IPS-15b (cell line): ENCODE data around the gene FUBP3.

Experiments used
- H3K27me3 ChIP-seq: one replicate; pipeline ENCODE4 v1.6.1; 2013; ENCODE audit warnings: low read length; ENCODE audit not compliant: control insufficient read depth, insufficient read depth
- H3K36me3 ChIP-seq: one replicate; pipeline ENCODE4 v1.6.1; 2013; ENCODE audit warnings: low read length; ENCODE audit not compliant: control insufficient read depth, insufficient read depth
- H3K4me1 ChIP-seq: one replicate; pipeline ENCODE4 v1.6.1; 2013; ENCODE audit warnings: mild to moderate bottlenecking, low read length; ENCODE audit not compliant: control insufficient read depth, insufficient read depth
- H3K4me3 ChIP-seq: one replicate; pipeline ENCODE4 v1.5.1; 2013; ENCODE audit warnings: low read depth, low read length
- H3K9ac ChIP-seq: one replicate; pipeline ENCODE4 v1.6.1; 2013; ENCODE audit warnings: low read depth, mild to moderate bottlenecking, low read length
- H3K9me3 ChIP-seq: one replicate; pipeline ENCODE4 v1.6.1; 2013; ENCODE audit warnings: mild to moderate bottlenecking, low read length; ENCODE audit not compliant: control insufficient read depth, insufficient read depth

Gene FUBP3

GRCh38 chr9:130639124-130639765 lies 59.9 kb downstream of the FUBP3 start:
- H3K27me3 ChIP-seq = no peaks in the 10 kb centered on the region
- no peak overlapping the region for H3K4me3 ChIP-seq
- H3K9me3 ChIP-seq = no peaks in the 10 kb centered on the region
- H3K9ac ChIP-seq = peak overlapping the region; percentile 1
- peaks cover 6% of the 10 kb centered on the region for H3K4me1 ChIP-seq
- peaks cover 21% of the 10 kb centered on the region for H3K36me3 ChIP-seq

GRCh38 chr9:130639866-130640555 lies 60.6 kb downstream of the FUBP3 start:
- Histone ChIP-seq H3K4me1 (peaks cover 6% of the 10 kb centered on the region), H3K4me3 (no peak overlapping the region), H3K27me3 (no peaks in the 10 kb centered on the region), H3K36me3 (peaks cover 16% of the 10 kb centered on the region), H3K9me3 (no peaks in the 10 kb centered on the region), H3K9ac (no peak overlapping the region)

GRCh38 chr9:130640681-130641080 lies 61.3 kb downstream of the FUBP3 start:
- Histone ChIP-seq H3K9me3 (no peaks in the 10 kb centered on the region), H3K4me3 (no peak overlapping the region), H3K27me3 (no peaks in the 10 kb centered on the region), H3K4me1 (peaks cover 6% of the 10 kb centered on the region), H3K9ac (no peak overlapping the region), H3K36me3 (peaks cover 12% of the 10 kb centered on the region)

GRCh38 chr9:130642926-130643325 lies 63.5 kb downstream of the FUBP3 start:
- H3K4me1 ChIP-seq = peaks cover 6% of the 10 kb centered on the region

GRCh38 chr9:130651221-130651620 lies 71.8 kb downstream of the FUBP3 start:
- Histone ChIP-seq H3K4me3 (no peak overlapping the region), H3K27me3 (peaks cover 14% of the 10 kb centered on the region), H3K9ac (no peak overlapping the region), H3K4me1 (no peaks in the 10 kb centered on the region), H3K9me3 (no peaks in the 10 kb centered on the region), H3K36me3 (no peaks in the 10 kb centered on the region)

More at GRCh38 chr9:130642926-130643325, 63.5 kb downstream of the FUBP3 start:
- H3K9me3 ChIP-seq = no peaks in the 10 kb centered on the region
- no peaks in the 10 kb centered on the region for H3K27me3 ChIP-seq
- H3K4me3 ChIP-seq = no peak overlapping the region
- H3K36me3 ChIP-seq = no peaks in the 10 kb centered on the region
- H3K9ac ChIP-seq = no peak overlapping the region

- H3K9me3 ChIP-seq = no peaks in the 10 kb centered on the region
- no peaks in the 10 kb centered on the region for H3K36me3 ChIP-seq
- H3K4me1 ChIP-seq = no peaks in the 10 kb centered on the region
- H3K9ac ChIP-seq = no peak overlapping the region
- H3K27me3 ChIP-seq = peaks cover 19% of the 10 kb centered on the region
- H3K4me3 ChIP-seq = no peak overlapping the region
Measured at GRCh38 chr9:130651752-130652151, 72.4 kb downstream of the FUBP3 start.

- no peak overlapping the region for H3K4me3 ChIP-seq
- peaks cover 47% of the 10 kb centered on the region for H3K27me3 ChIP-seq
- H3K9ac ChIP-seq = no peak overlapping the region
- H3K36me3 ChIP-seq = no peaks in the 10 kb centered on the region
- no peaks in the 10 kb centered on the region for H3K9me3 ChIP-seq
- no peaks in the 10 kb centered on the region for H3K4me1 ChIP-seq
Measured at GRCh38 chr9:130654879-130655278, 75.5 kb downstream of the FUBP3 start.

GRCh38 chr9:130658893-130659698 lies 79.7 kb downstream of the FUBP3 start:
- H3K36me3 ChIP-seq = no peaks in the 10 kb centered on the region
- peaks cover 87% of the 10 kb centered on the region for H3K27me3 ChIP-seq
- H3K9me3 ChIP-seq = no peaks in the 10 kb centered on the region
- peaks cover 2% of the 10 kb centered on the region for H3K4me1 ChIP-seq
- no peak overlapping the region for H3K9ac ChIP-seq
- peak overlapping the region; percentile 23 for H3K4me3 ChIP-seq

GRCh38 chr9:130659699-130660248 lies 80.4 kb downstream of the FUBP3 start:
- Histone ChIP-seq H3K4me3 (peak overlapping the region; percentile 35), H3K4me1 (peaks cover 2% of the 10 kb centered on the region), H3K9me3 (no peaks in the 10 kb centered on the region), H3K36me3 (no peaks in the 10 kb centered on the region), H3K27me3 (peaks cover 92% of the 10 kb centered on the region), H3K9ac (no peak overlapping the region)

GRCh38 chr9:130660326-130660682 lies 80.9 kb downstream of the FUBP3 start:
- Histone ChIP-seq H3K27me3 (peaks cover 93% of the 10 kb centered on the region), H3K4me1 (peaks cover 3% of the 10 kb centered on the region), H3K9me3 (no peaks in the 10 kb centered on the region), H3K4me3 (peak overlapping the region; percentile 35), H3K9ac (no peak overlapping the region), H3K36me3 (no peaks in the 10 kb centered on the region)

GRCh38 chr9:130660683-130661450 lies 81.5 kb downstream of the FUBP3 start:
- Histone ChIP-seq H3K4me3 (peak overlapping the region; percentile 35), H3K4me1 (peaks cover 5% of the 10 kb centered on the region), H3K9ac (no peak overlapping the region), H3K27me3 (peaks cover 94% of the 10 kb centered on the region), H3K9me3 (no peaks in the 10 kb centered on the region), H3K36me3 (no peaks in the 10 kb centered on the region)
